Measurements from ENCODE around the gene B3GALT2. TPM values are rescaled to one million over a fixed set of nuclear protein-coding genes. Genes with fewer than 3 reads are reported as not detected.
"Not testable (repeated sequence)": the region's sequence is repeated elsewhere in the genome, so short reads cannot be mapped to it uniquely, and the experiment has no call there.

B3GALT2 gene
- total and polyA plus RNA-seq, 4 donors: 11.6 to 42.8 (median 29.0) TPM

DNA sequence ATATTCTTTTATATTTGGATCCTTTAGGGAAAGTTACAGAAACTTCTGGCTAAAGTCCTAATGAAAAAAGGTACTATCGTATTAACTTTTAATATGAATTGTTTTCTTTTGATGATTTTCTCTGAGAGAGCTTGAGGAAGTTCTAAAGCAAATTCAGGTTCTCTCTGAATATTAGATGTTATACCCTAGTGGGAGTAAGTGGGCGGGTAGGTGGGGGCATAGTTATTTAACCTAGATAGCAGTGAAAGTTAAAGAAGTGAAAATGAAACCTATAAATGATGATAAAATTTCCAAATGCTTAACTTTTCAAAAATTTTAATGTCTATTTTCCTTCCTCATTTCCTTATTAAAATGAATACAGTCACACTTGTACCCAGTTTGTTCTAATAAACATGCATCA is 26.2 kb upstream of the B3GALT2 start:
- Histone ChIP-seq H3K9me3 (ENCODE audit: control insufficient read depth, insufficient read depth, low read length) (no peaks in the 10 kb centered on the region), H3K36me3 (ENCODE audit: control insufficient read depth, insufficient read depth, low read length) (peaks cover 11% of the 10 kb centered on the region), H3K27me3 (ENCODE audit: control insufficient read depth, insufficient read depth, low read length) (no peaks in the 10 kb centered on the region), H3K4me1 (ENCODE audit: control insufficient read depth, insufficient read depth, low read length) (no peaks in the 10 kb centered on the region), H3K4me3 (ENCODE audit: low read depth, low read length) (no peak overlapping the region), H3K27ac (ENCODE audit: low read depth, low read length) (no peak overlapping the region)
- no CpG with 5 or more reads among the region's 2 CpGs for WGBS (ENCODE audit: insufficient coverage)
- DNase-seq (ENCODE audit: low read depth in 4 of 6, low spot score in 6 of 6): no peak

DNA sequence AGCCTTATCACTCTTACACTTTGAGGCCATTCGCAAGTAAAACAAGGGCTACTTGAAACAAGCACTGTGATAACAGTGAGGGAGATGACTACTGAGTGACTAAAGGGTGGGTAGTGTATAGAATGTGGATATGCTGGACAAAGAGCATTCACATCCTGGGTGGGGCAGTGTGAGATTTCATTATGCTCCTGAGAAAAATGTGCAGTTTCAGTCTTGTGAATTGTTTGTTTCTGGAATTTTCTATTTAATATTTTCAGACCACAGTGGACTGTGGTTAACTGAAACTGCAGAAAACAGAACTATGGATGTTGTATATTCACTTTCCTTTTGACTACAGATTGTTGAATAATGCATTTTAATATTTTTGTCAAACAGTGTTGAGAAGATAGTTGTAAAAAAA is 25.1 kb upstream of the B3GALT2 start:
- H3K36me3 ChIP-seq (ENCODE audit: control insufficient read depth, insufficient read depth, low read length): peaks cover 6% of the 10 kb centered on the region
- no peaks in the 10 kb centered on the region for H3K9me3 ChIP-seq (ENCODE audit: control insufficient read depth, insufficient read depth, low read length)
- WGBS (ENCODE audit: insufficient coverage): no CpG with 5 or more reads among the region's 1 CpG

DNA sequence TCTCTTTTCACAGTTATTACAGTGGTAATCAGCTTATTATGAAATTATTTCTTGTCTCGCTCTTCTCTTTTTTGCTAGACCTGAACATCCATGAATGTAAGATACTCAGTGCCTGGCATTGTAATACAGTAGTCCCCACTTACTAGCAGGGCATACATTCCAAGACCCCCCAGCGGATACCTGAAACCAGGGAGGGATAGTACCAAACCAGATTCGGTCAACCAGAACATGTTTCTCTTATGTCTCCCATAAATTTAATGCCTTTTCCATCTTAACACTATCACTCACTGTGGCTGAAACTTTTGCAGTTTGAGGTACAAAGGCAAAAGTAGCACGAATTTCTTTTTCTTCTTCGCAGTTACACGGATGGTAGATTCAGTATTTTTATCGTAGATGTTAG is 24.6 kb upstream of the B3GALT2 start:
- DNase-seq (ENCODE audit: low read depth in 4 of 6, low spot score in 6 of 6): no peak
- 90% methylated on average over 2 of the region's 7 CpGs for WGBS (ENCODE audit: insufficient coverage)

More for the DNA sequence above, 25.1 kb upstream of the B3GALT2 start:
- Histone ChIP-seq H3K27ac (ENCODE audit: low read depth, low read length) (no peak overlapping the region), H3K4me1 (ENCODE audit: control insufficient read depth, insufficient read depth, low read length) (no peaks in the 10 kb centered on the region), H3K4me3 (ENCODE audit: low read depth, low read length) (no peak overlapping the region), H3K27me3 (ENCODE audit: control insufficient read depth, insufficient read depth, low read length) (no peaks in the 10 kb centered on the region)
- no peak for DNase-seq (ENCODE audit: low read depth in 4 of 6, low spot score in 6 of 6)

DNA sequence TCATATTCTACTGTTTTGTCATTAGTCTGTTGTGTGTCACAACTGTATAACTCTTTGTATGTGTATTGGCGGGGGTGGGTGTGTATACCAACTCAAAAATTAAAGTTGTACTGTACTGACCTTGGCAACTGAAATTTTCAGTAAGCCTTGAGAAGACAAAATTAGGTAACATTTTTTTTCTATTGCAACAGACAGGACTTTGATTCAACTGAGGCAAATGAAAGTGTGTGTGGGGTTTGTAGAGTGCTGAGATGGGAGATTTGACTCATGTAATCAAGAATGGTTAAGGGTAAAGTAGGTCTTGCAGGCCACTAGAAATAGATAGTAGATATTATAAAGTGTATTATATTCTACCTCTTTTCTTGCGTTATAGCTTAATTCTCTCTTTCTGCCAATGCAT is 14.6 kb upstream of the B3GALT2 start:
- H3K4me3 ChIP-seq (ENCODE audit: low read depth, low read length): no peak overlapping the region
- no peaks in the 10 kb centered on the region for H3K9me3 ChIP-seq (ENCODE audit: control insufficient read depth, insufficient read depth, low read length)
- no peaks in the 10 kb centered on the region for H3K36me3 ChIP-seq (ENCODE audit: control insufficient read depth, insufficient read depth, low read length)
- no peak overlapping the region for H3K27ac ChIP-seq (ENCODE audit: low read depth, low read length)
- H3K4me1 ChIP-seq (ENCODE audit: control insufficient read depth, insufficient read depth, low read length): no peaks in the 10 kb centered on the region
- no peak for DNase-seq (ENCODE audit: low read depth in 4 of 6, low spot score in 6 of 6)
- no CpG with 5 or more reads among the region's 2 CpGs for WGBS (ENCODE audit: insufficient coverage)
- H3K27me3 ChIP-seq (ENCODE audit: control insufficient read depth, insufficient read depth, low read length): no peaks in the 10 kb centered on the region

More for the DNA sequence above, 24.6 kb upstream of the B3GALT2 start:
- Histone ChIP-seq H3K4me3 (ENCODE audit: low read depth, low read length) (no peak overlapping the region), H3K27me3 (ENCODE audit: control insufficient read depth, insufficient read depth, low read length) (no peaks in the 10 kb centered on the region), H3K36me3 (ENCODE audit: control insufficient read depth, insufficient read depth, low read length) (peaks cover 6% of the 10 kb centered on the region), H3K4me1 (ENCODE audit: control insufficient read depth, insufficient read depth, low read length) (no peaks in the 10 kb centered on the region), H3K27ac (ENCODE audit: low read depth, low read length) (no peak overlapping the region), H3K9me3 (ENCODE audit: control insufficient read depth, insufficient read depth, low read length) (no peaks in the 10 kb centered on the region)

DNA sequence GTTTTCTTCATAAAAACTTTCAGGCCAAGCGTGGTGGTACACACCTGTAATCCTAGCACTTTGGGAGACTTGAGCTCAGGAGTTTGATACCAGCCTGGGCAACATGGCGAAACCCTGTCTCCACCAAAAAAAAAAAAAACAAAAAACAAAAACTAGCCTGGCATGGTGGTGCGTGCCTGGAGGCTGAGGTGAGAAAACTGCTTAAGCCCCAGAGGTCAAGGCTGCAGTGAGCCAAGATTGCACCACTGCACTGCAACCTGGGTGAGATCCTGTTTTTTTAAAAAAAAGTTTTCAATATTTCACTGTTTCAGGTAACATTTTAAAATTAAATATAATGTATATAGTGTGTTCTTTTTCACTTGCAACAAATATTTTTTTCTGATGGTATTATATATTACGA is 13.5 kb upstream of the B3GALT2 start:
- H3K4me3 ChIP-seq (ENCODE audit: low read depth, low read length): no peak overlapping the region
- no peaks in the 10 kb centered on the region for H3K27me3 ChIP-seq (ENCODE audit: control insufficient read depth, insufficient read depth, low read length)
- no peak for DNase-seq (ENCODE audit: low read depth in 4 of 6, low spot score in 6 of 6)
- no peaks in the 10 kb centered on the region for H3K4me1 ChIP-seq (ENCODE audit: control insufficient read depth, insufficient read depth, low read length)
- no peaks in the 10 kb centered on the region for H3K36me3 ChIP-seq (ENCODE audit: control insufficient read depth, insufficient read depth, low read length)
- no CpG with 5 or more reads among the region's 4 CpGs for WGBS (ENCODE audit: insufficient coverage)
- H3K9me3 ChIP-seq (ENCODE audit: control insufficient read depth, insufficient read depth, low read length): no peaks in the 10 kb centered on the region
- H3K27ac ChIP-seq (ENCODE audit: low read depth, low read length): no peak overlapping the region

DNA sequence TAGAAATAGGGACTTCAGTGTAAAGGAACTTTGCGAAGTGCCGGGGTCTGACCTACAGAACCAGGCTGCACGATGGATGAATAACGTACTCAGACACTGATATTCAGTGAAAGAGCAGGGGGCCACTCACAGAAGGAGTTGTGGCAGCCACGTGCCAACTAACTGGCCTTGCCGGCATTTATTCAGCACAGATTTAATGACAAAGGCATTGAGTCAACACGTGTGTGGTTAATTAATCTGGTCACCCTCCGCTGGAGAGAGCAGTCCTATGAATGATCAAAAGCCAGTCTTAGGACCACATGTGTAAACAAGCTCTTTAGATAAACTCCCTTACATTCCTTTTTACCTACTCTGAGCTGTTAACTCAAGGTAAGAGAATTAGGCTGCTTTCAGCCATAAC is 6.2 kb upstream of the B3GALT2 start:
- WGBS (ENCODE audit: insufficient coverage): 95% methylated on average over 7 of the region's 8 CpGs
- H3K4me3 ChIP-seq (ENCODE audit: low read depth, low read length): no peak overlapping the region
- H3K4me1 ChIP-seq (ENCODE audit: control insufficient read depth, insufficient read depth, low read length): peaks cover 3% of the 10 kb centered on the region
- DNase-seq (ENCODE audit: low read depth in 4 of 6, low spot score in 6 of 6): no peak
- no peaks in the 10 kb centered on the region for H3K27me3 ChIP-seq (ENCODE audit: control insufficient read depth, insufficient read depth, low read length)
- peaks cover 5% of the 10 kb centered on the region for H3K9me3 ChIP-seq (ENCODE audit: control insufficient read depth, insufficient read depth, low read length)
- H3K27ac ChIP-seq (ENCODE audit: low read depth, low read length): no peak overlapping the region
- peaks cover 3% of the 10 kb centered on the region for H3K36me3 ChIP-seq (ENCODE audit: control insufficient read depth, insufficient read depth, low read length)

DNA sequence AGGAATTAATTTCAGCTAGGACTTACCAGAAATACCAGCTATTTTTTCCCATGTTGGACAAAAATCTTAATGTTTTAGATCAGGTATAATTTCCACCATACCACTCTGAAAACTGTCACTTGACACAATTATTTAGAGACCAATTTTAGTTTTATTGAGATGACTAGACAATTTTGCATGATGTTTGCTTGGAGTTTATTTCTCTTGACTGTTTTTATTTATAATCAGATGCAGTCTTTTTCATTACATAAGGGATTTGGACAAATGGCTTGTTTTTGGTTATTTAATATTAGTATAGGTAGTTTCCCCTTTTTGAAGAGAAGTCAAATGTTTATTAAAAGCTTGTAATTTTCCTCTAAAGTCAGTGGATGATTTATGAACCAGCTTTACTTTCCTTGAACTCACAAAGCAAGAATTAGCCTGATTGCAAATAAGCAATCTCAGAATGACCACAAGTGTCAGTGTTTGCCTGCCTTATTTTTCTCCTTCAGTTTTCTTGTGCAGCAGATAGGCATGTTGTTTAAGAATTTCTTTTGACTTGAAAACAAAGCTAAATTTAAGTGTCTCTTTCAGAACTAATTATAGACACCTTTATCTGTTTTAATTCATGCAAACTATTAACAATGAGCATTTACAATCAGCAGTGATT is 3.8 kb upstream of the B3GALT2 start:
- DNase-seq (ENCODE audit: low read depth in 4 of 6, low spot score in 6 of 6): peak in 2 of 6 donors; percentile 61 to 85

DNA sequence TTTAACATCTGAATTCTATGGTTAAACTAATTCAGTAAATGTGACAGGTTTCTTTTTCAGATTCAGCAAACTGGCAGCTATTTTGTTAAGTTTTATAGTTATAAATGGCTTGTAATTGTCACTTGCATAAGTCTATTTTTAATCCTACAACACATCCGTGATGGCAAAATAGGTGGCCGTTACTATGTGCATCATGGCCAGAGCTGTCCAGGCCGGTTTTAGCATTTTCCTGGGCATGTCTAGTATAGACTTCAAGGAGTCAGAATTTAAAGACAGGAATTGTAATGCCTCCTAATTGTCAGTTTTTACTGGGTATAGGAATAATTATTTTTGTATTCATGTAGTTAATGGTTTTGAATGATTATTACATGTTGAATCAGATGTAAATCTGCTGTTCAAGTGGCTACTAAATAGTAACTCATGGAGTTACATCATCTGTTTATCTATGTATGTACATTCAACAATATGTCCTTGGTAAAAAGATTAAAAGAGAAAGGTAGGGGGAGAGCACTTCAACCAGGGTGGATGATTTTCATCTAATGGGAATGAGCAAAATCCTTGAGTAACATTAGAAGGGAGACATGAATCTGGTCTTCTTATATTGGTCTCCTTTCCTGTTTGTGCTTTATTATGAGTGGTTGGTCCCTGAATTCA is 3.2 kb upstream of the B3GALT2 start:
- H3K9me3 ChIP-seq (ENCODE audit: control insufficient read depth, insufficient read depth, low read length): peaks cover 5% of the 10 kb centered on the region
- H3K36me3 ChIP-seq (ENCODE audit: control insufficient read depth, insufficient read depth, low read length): peaks cover 3% of the 10 kb centered on the region
- no peaks in the 10 kb centered on the region for H3K27me3 ChIP-seq (ENCODE audit: control insufficient read depth, insufficient read depth, low read length)
- H3K4me3 ChIP-seq (ENCODE audit: low read depth, low read length): no peak overlapping the region
- H3K4me1 ChIP-seq (ENCODE audit: control insufficient read depth, insufficient read depth, low read length): peaks cover 3% of the 10 kb centered on the region
- no peak for DNase-seq (ENCODE audit: low read depth in 4 of 6, low spot score in 6 of 6)
- no peak overlapping the region for H3K27ac ChIP-seq (ENCODE audit: low read depth, low read length)
- WGBS (ENCODE audit: insufficient coverage): no CpG with 5 or more reads among the region's 3 CpGs

More for the DNA sequence above, 3.8 kb upstream of the B3GALT2 start:
- Histone ChIP-seq H3K4me3 (ENCODE audit: low read depth, low read length) (no peak overlapping the region), H3K4me1 (ENCODE audit: control insufficient read depth, insufficient read depth, low read length) (peaks cover 3% of the 10 kb centered on the region), H3K27me3 (ENCODE audit: control insufficient read depth, insufficient read depth, low read length) (no peaks in the 10 kb centered on the region), H3K27ac (ENCODE audit: low read depth, low read length) (no peak overlapping the region), H3K9me3 (ENCODE audit: control insufficient read depth, insufficient read depth, low read length) (peaks cover 5% of the 10 kb centered on the region), H3K36me3 (ENCODE audit: control insufficient read depth, insufficient read depth, low read length) (peaks cover 3% of the 10 kb centered on the region)

DNA sequence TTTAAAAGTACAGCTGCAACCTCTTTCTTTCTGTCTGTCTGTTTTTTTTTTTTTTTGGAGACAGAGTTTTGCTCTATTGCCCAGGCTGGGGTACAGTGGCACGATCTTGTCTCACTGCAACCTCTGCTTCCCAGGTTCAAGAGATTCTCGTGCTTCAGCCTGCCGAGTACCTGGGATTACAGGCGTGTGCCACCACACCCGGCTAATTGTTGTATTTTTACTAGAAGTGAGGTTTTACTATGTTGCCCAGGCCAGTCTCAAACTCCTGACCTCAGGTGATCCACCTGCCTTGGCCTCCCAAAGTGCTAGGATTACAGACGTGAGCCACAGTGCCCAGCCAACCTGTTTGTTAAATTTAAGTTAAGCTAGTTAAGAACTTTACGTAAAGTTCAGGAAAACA is 2.5 kb upstream of the B3GALT2 start:
- H3K36me3 ChIP-seq (ENCODE audit: control insufficient read depth, insufficient read depth, low read length); H3K9me3 ChIP-seq (ENCODE audit: control insufficient read depth, insufficient read depth, low read length); H3K4me1 ChIP-seq (ENCODE audit: control insufficient read depth, insufficient read depth, low read length); H3K27ac ChIP-seq (ENCODE audit: low read depth, low read length); H3K4me3 ChIP-seq (ENCODE audit: low read depth, low read length); H3K27me3 ChIP-seq (ENCODE audit: control insufficient read depth, insufficient read depth, low read length); DNase-seq (ENCODE audit: low read depth in 4 of 6, low spot score in 6 of 6): not testable (repeated sequence)
- 100% methylated on average over 3 of the region's 7 CpGs for WGBS (ENCODE audit: insufficient coverage)

DNA sequence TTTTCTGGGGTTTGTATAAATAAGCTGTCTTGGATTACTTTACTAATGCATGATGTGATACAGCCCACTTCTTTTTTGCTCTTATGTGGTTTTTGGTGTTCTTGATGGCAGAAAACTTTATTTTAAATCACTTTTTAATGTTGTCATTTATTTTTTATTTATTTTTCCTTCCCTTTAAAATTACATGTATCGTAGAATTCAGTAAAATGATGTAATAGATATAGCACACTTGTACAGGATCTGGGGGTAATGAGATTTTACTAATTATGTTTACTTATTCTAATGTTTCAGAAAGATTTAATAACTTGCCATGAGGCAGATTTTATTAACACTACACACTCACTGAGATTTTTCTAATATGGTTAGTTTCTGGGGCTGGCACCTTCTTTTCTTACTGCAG is 701 bp upstream of the B3GALT2 start:
- H3K36me3 ChIP-seq (ENCODE audit: control insufficient read depth, insufficient read depth, low read length): peaks cover under 1% of the 10 kb centered on the region
- WGBS (ENCODE audit: insufficient coverage): no CpG with 5 or more reads among the region's 1 CpG
- no peak overlapping the region for H3K27ac ChIP-seq (ENCODE audit: low read depth, low read length)
- H3K27me3 ChIP-seq (ENCODE audit: control insufficient read depth, insufficient read depth, low read length): no peaks in the 10 kb centered on the region
- H3K9me3 ChIP-seq (ENCODE audit: control insufficient read depth, insufficient read depth, low read length): no peaks in the 10 kb centered on the region
- DNase-seq (ENCODE audit: low read depth in 4 of 6, low spot score in 6 of 6): no peak
- peaks cover 3% of the 10 kb centered on the region for H3K4me1 ChIP-seq (ENCODE audit: control insufficient read depth, insufficient read depth, low read length)
- peak overlapping the region; percentile 60 for H3K4me3 ChIP-seq (ENCODE audit: low read depth, low read length)
